ENCODE results near the gene KIF2C.
"Not testable (repeated sequence)": the region's sequence is repeated elsewhere in the genome, so short reads cannot be mapped to it uniquely, and the experiment has no call there.

KIF2C gene

GRCh38 chr1:44785501-44786137 lies 46.0 kb downstream of the KIF2C start:
- H3K4me3 Mint-ChIP-seq = peak overlapping the region; percentile 68
- H3K9me3 Mint-ChIP-seq = no peaks in the 10 kb centered on the region
- H3K27me3 Mint-ChIP-seq = peaks cover 18% of the 10 kb centered on the region
- CTCF ChIA-PET = interaction anchor here (0.7 to 3.6 kb wide), 10 partner anchors 7 to 520 kb away, joined by 3 to 20 read pairs (median 4); partner anchors contain the start of genes HECTD3, RNU5D-1, RPS8 and UROD
- no peak for DNase-seq
- peaks cover 18% of the 10 kb centered on the region for H3K36me3 Mint-ChIP-seq
- no peak overlapping the region for H3K27ac Mint-ChIP-seq
- H3K4me1 Mint-ChIP-seq = peaks cover 40% of the 10 kb centered on the region

GRCh38 chr1:44786138-44786840 lies 46.7 kb downstream of the KIF2C start:
- peak overlapping the region; percentile 68 for H3K4me3 Mint-ChIP-seq
- peak; percentile 84 for DNase-seq
- peaks cover 40% of the 10 kb centered on the region for H3K4me1 Mint-ChIP-seq
- peaks cover 25% of the 10 kb centered on the region for H3K27me3 Mint-ChIP-seq
- no peaks in the 10 kb centered on the region for H3K9me3 Mint-ChIP-seq
- peaks cover 12% of the 10 kb centered on the region for H3K36me3 Mint-ChIP-seq
- CTCF ChIA-PET = interaction anchor here (0.7 to 2.5 kb wide), 11 partner anchors 10 to 227 kb away, joined by 3 to 20 read pairs (median 4); partner anchors contain the start of genes HECTD3, RNU5D-1 and UROD
- H3K27ac Mint-ChIP-seq = peak overlapping the region; percentile 45

- Mint-ChIP-seq H3K27ac (no peak overlapping the region), H3K9me3 (no peaks in the 10 kb centered on the region), H3K27me3 (peaks cover 27% of the 10 kb centered on the region), H3K36me3 (peaks cover 7% of the 10 kb centered on the region), H3K4me1 (peaks cover 35% of the 10 kb centered on the region), H3K4me3 (peak overlapping the region; percentile 68)
- CTCF ChIA-PET = interaction anchor here (0.7 to 2.5 kb wide), 7 partner anchors 9 to 226 kb away, joined by 3 to 7 read pairs (median 3); no protein-coding TSS in a partner anchor
- DNase-seq = no peak
These were observed 47.3 kb downstream of the KIF2C start for GRCh38 chr1:44786841-44787426.

- Mint-ChIP-seq H3K4me1 (peaks cover 33% of the 10 kb centered on the region), H3K27ac (no peak overlapping the region), H3K4me3 (no peak overlapping the region), H3K9me3 (no peaks in the 10 kb centered on the region), H3K36me3 (peaks cover 3% of the 10 kb centered on the region), H3K27me3 (peaks cover 27% of the 10 kb centered on the region)
- DNase-seq = no peak
- CTCF ChIA-PET = interaction anchor here (0.7 to 2.5 kb wide), 8 partner anchors 21 to 512 kb away, joined by 3 to 7 read pairs (median 4); partner anchors contain the start of gene BTBD19
These were observed 47.9 kb downstream of the KIF2C start for GRCh38 chr1:44787506-44787905.

GRCh38 chr1:44788120-44788860 lies 48.7 kb downstream of the KIF2C start, which contains the start of gene BEST4:
TSS of gene BEST4 (minus strand) at chr1:44788170. CDS start at chr1:44787705, 465 bp downstream.
- no peak within 1 kb of the TSS for H3K27ac Mint-ChIP-seq

GRCh38 chr1:44790968-44791801 lies 51.5 kb downstream of the KIF2C start:
- DNase-seq = no peak
- Mint-ChIP-seq H3K9me3 (no peaks in the 10 kb centered on the region), H3K27ac (no peak overlapping the region), H3K4me3 (no peak overlapping the region), H3K4me1 (peaks cover 7% of the 10 kb centered on the region), H3K27me3 (peaks cover 31% of the 10 kb centered on the region), H3K36me3 (no peaks in the 10 kb centered on the region)
- CTCF ChIA-PET = interaction anchor here (0.7 to 4.3 kb wide), 7 partner anchors 8 to 228 kb away, joined by 3 to 13 read pairs (median 4); partner anchors contain the start of genes BTBD19 and PLK3

More at GRCh38 chr1:44788120-44788860, 48.7 kb downstream of the KIF2C start, which contains the start of gene BEST4:
- H3K36me3 Mint-ChIP-seq = peaks cover 1% of the 10 kb centered on the region
- no peaks in the 10 kb centered on the region for H3K9me3 Mint-ChIP-seq
- CTCF ChIA-PET = interaction anchor here (0.7 to 2.5 kb wide), 8 partner anchors 8 to 512 kb away, joined by 3 to 7 read pairs (median 3); partner anchors contain the start of gene BTBD19
- H3K4me3 Mint-ChIP-seq = no peak within 1 kb of the TSS
- peaks cover 27% of the 10 kb centered on the region for H3K27me3 Mint-ChIP-seq
- no peak for DNase-seq
- peaks cover 28% of the 10 kb centered on the region for H3K4me1 Mint-ChIP-seq

- H3K27ac Mint-ChIP-seq = no peak overlapping the region
- H3K9me3 Mint-ChIP-seq = no peaks in the 10 kb centered on the region
- no peaks in the 10 kb centered on the region for H3K36me3 Mint-ChIP-seq
- H3K4me3 Mint-ChIP-seq = no peak overlapping the region
- CTCF ChIA-PET = interaction anchor here (0.5 to 4.3 kb wide), 19 partner anchors 8 to 509 kb away, joined by 3 to 16 read pairs (median 5); partner anchors contain the start of genes BTBD19, EIF2B3, HECTD3 and PLK3
- peaks cover 26% of the 10 kb centered on the region for H3K27me3 Mint-ChIP-seq
- peak; percentile 17 for DNase-seq
- H3K4me1 Mint-ChIP-seq = peaks cover 3% of the 10 kb centered on the region
These were observed 53.3 kb downstream of the KIF2C start for GRCh38 chr1:44792736-44793502.

- Mint-ChIP-seq H3K4me1 (peaks cover 32% of the 10 kb centered on the region), H3K36me3 (peaks cover 20% of the 10 kb centered on the region)
- H3K4me3 Mint-ChIP-seq, H3K9me3 Mint-ChIP-seq, H3K27ac Mint-ChIP-seq, DNase-seq, H3K27me3 Mint-ChIP-seq: not testable (repeated sequence)
- CTCF ChIA-PET = interaction anchor here (1.6 to 5.1 kb wide), 5 partner anchors 11 to 67 kb away, joined by 3 to 68 read pairs (median 11); partner anchors contain the start of genes BTBD19 and RNU5D-1
These were observed 58.2 kb downstream of the KIF2C start for GRCh38 chr1:44797886-44798285.

GRCh38 chr1:44798481-44799365 lies 59.1 kb downstream of the KIF2C start:
- H3K36me3 Mint-ChIP-seq = peaks cover 28% of the 10 kb centered on the region
- CTCF ChIA-PET = interaction anchor here (0.6 to 5.1 kb wide), 8 partner anchors 10 to 216 kb away, joined by 3 to 68 read pairs (median 7); partner anchors contain the start of genes BEST4, BTBD19 and RNU5D-1
- H3K27ac Mint-ChIP-seq = peak overlapping the region; percentile 99
- peaks cover 38% of the 10 kb centered on the region for H3K4me1 Mint-ChIP-seq
- peak overlapping the region; percentile 86 for H3K4me3 Mint-ChIP-seq
- H3K27me3 Mint-ChIP-seq = peaks cover under 1% of the 10 kb centered on the region
- H3K9me3 Mint-ChIP-seq = no peaks in the 10 kb centered on the region
- DNase-seq = no peak

GRCh38 chr1:44799770-44800584 lies 60.3 kb downstream of the KIF2C start, which contains the start of gene PLK3:
TSS of gene PLK3 (plus strand) at chr1:44800377. CDS start at chr1:44800464, 87 bp downstream.
- Mint-ChIP-seq H3K27me3 (no peaks in the 10 kb centered on the region), H3K27ac (peak within 1 kb of the TSS; percentile 99), H3K4me3 (peak within 1 kb of the TSS; percentile 86), H3K36me3 (peaks cover 37% of the 10 kb centered on the region), H3K4me1 (peaks cover 48% of the 10 kb centered on the region), H3K9me3 (no peaks in the 10 kb centered on the region)
- DNase-seq = peak; percentile 99
- CTCF ChIA-PET = interaction anchor here (0.6 to 5.1 kb wide), 12 partner anchors 9 to 214 kb away, joined by 3 to 68 read pairs (median 8); partner anchors contain the start of genes BTBD19, HECTD3, RNU5D-1 and UROD
